Central memory CD4-positive, alpha-beta T cell (primary cell): ENCODE data around the gene SLC39A13.
A peak's percentile ranks its signal among the peaks of the same experiment; 100 is the strongest.

ENCODE experiments used
- DNase-seq: peaks from one replicate; pipeline ENCODE4 v3.0.0; 2022

The SLC39A13 gene

GRCh38 chr11:47433157-47433556 lies 24.8 kb downstream of the SLC39A13 start:
- DNase-seq: no peak

- no peak for DNase-seq
Measured at GRCh38 chr11:47434011-47434786, 25.8 kb downstream of the SLC39A13 start.

- DNase-seq: no peak
Measured at GRCh38 chr11:47435687-47436086, 27.3 kb downstream of the SLC39A13 start.

GRCh38 chr11:47436726-47437125 lies 28.3 kb downstream of the SLC39A13 start:
- DNase-seq: no peak

GRCh38 chr11:47437218-47437745 lies 28.9 kb downstream of the SLC39A13 start:
- no peak for DNase-seq

GRCh38 chr11:47437746-47438418 lies 29.5 kb downstream of the SLC39A13 start:
- no peak for DNase-seq

- DNase-seq: no peak
Measured at GRCh38 chr11:47438721-47439120, 30.3 kb downstream of the SLC39A13 start.

GRCh38 chr11:47440054-47440476 lies 31.7 kb downstream of the SLC39A13 start:
- no peak for DNase-seq

GRCh38 chr11:47441421-47441820 lies 33.0 kb downstream of the SLC39A13 start:
- DNase-seq: no peak

GRCh38 chr11:47442514-47442913 lies 34.1 kb downstream of the SLC39A13 start:
- no peak for DNase-seq

- DNase-seq: no peak
Measured at GRCh38 chr11:47443028-47443700, 34.8 kb downstream of the SLC39A13 start.

- DNase-seq: no peak
Measured at GRCh38 chr11:47443817-47444216, 35.4 kb downstream of the SLC39A13 start.

GRCh38 chr11:47445840-47446239 lies 37.5 kb downstream of the SLC39A13 start:
- DNase-seq: no peak

- DNase-seq: no peak
Measured at GRCh38 chr11:47446833-47447232, 38.4 kb downstream of the SLC39A13 start.

GRCh38 chr11:47447906-47448305 lies 39.5 kb downstream of the SLC39A13 start:
- no peak for DNase-seq

- DNase-seq: no peak
Measured at GRCh38 chr11:47448566-47449427, 40.4 kb downstream of the SLC39A13 start, which contains the start of gene RAPSN. Gene RAPSN (minus strand): TSS chr11:47449136. CDS start chr11:47448964, 172 bp downstream.

- no peak for DNase-seq
Measured at GRCh38 chr11:47449541-47449940, 41.2 kb downstream of the SLC39A13 start.

- DNase-seq: no peak
Measured at GRCh38 chr11:47451436-47451835, 43.0 kb downstream of the SLC39A13 start.

GRCh38 chr11:47451990-47452389 lies 43.6 kb downstream of the SLC39A13 start:
- DNase-seq: no peak

- no peak for DNase-seq
Measured at GRCh38 chr11:47453365-47453764, 45.0 kb downstream of the SLC39A13 start.

- DNase-seq: peak; percentile 58
Measured at GRCh38 chr11:47454258-47454671, 45.9 kb downstream of the SLC39A13 start.

GRCh38 chr11:47460571-47461235 lies 52.3 kb downstream of the SLC39A13 start:
- no peak for DNase-seq
